Upper lobe of left lung (tissue), 6 donors: Measurements from ENCODE around the gene MAP2K7. TPM values are rescaled to one million over a fixed set of nuclear protein-coding genes. Genes with fewer than 3 reads are reported as not detected.
"Not testable (repeated sequence)": the region's sequence is repeated elsewhere in the genome, so short reads cannot be mapped to it uniquely, and the experiment has no call there.

ENCODE experiments used
- ATAC-seq, 2 donors: fragments of 200-7000 bp; cut with Tn5 transposase; one replicate each; pipeline ENCODE4 v1.9.1; 2022; ENCODE audit warnings: mild to moderate bottlenecking in 2 of 2, moderate library complexity in 2 of 2; ENCODE audit not compliant: low FRiP score in 2 of 2
- DNase-seq, 2 donors: peaks; one replicate each; pipeline ENCODE4 v3.0.0-alpha.2; 2019 to 2020
- H3K27ac ChIP-seq, 4 donors: fragments of 200-600 bp; sonication (generic); one replicate each; pipeline ENCODE4 v1.5.1; 2016 to 2019
- H3K27me3 ChIP-seq, 4 donors: fragments of 200-600 bp; sonication (generic); one replicate each; pipeline ENCODE4 v1.5.1; 2017 to 2019
- H3K36me3 ChIP-seq, 4 donors: fragments of 200-600 bp; sonication (generic); one replicate each; pipeline ENCODE4 v1.5.1; 2016 to 2019
- H3K4me1 ChIP-seq, 4 donors: fragments of 200-600 bp; sonication (generic); one replicate each; pipeline ENCODE4 v1.5.1; 2018 to 2019
- H3K4me3 ChIP-seq, 4 donors: fragments of 200-600 bp; sonication (generic); one replicate each; pipeline ENCODE4 v1.5.1; 2017 to 2019; ENCODE audit warnings: mild to moderate bottlenecking in 2 of 4, moderate library complexity in 1 of 4
- H3K9me3 ChIP-seq, 4 donors: fragments of 200-600 bp; sonication (generic); one replicate each; pipeline ENCODE4 v1.5.1; 2018 to 2019
- CTCF ChIP-seq, 6 experiments: fragments of 450-650 bp in 4 of 6; fragments of 200-600 bp in 2 of 6; sonication (generic) in 2 of 6; IDR thresholded peaks; one replicate each; pipeline ENCODE4 v1.5.1; 2016 to 2019; ENCODE audit warnings: antibody characterized with exemption in 6 of 6
- EP300 ChIP-seq, 4 donors: sonication (generic); formaldehyde crosslinking; IDR thresholded peaks; one replicate each; pipeline ENCODE4 v1.5.1; 2017; ENCODE audit warnings: antibody characterized with exemption in 4 of 4, control low read depth in 2 of 4
- POLR2A ChIP-seq, 4 donors: fragments of 450-650 bp; IDR thresholded peaks; one replicate each; pipeline ENCODE4 v1.5.1; 2016 to 2017; ENCODE audit warnings: antibody characterized with exemption in 4 of 4, mild to moderate bottlenecking in 2 of 4
- POLR2AphosphoS5 ChIP-seq, 2 donors: sonication (generic); formaldehyde crosslinking; IDR thresholded peaks; one replicate each; pipeline ENCODE4 v1.5.1; 2017; ENCODE audit warnings: antibody characterized with exemption in 2 of 2
- WGBS, 2 donors: methylation state at CpG; one replicate each; pipeline ENCODE4 v1.1.5; 2017 to 2018; 5-methylcytosine and 5-hydroxymethylcytosine counted together
- total RNA-seq, 6 donors: library from RNA; depleted of rRNA in 4 of 6; stranded (reverse); fragments of >200 nt in 4 of 6; gene quantifications; one replicate each; pipeline versions ENCODE4 v1.1.0 to v1.2.1, GENCODE V29; 2016 to 2021
- donor health status: DM: no; HTN: no; CAD: no; lungs with moderate emphysema.
- donor health status: DM: no; HTN: yes; CAD: no; lungs with severe emphysema.

MAP2K7 gene
- total RNA-seq, 6 donors from 2014 or later = 21.1 to 61.8 (median 33.0) TPM

DNA sequence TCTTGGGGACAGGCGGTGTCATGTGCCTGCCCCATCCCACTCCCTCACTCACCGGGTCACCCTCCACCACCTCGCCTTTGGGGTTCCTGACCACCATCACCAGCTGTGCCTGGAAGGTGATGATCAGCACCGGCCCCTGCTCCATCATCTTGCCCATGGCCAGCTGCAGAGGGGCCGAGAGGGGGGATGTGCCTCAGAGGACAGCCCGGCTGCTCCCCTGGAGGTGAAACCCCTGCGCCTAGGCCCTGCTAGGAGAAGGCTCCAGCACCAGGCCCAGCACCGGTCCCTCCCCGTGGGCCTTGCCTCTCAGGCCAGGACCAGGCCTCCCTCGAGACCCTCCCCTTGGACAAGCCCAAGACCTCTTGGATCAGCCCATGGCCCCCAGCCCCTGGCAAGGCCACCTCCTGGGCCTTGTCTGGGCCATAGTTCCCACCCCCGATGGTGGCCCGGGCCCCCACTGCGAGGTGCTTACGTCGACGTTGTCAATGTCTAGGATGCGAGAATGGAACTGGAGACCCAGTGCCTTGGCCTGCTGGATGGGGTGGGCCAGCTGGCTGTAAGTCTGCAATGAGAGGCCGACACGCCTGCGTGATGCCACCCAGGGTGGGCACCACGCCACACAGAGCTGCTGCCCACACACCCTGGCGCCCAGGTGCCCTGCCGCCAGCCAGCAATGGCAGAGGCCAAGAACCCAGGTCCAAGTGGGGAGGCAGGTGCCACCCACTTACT, 24.1 kb downstream of the MAP2K7 start:
- H3K36me3 ChIP-seq = peaks cover 11 to 34% (median 30%) of the 10 kb centered on the region in 4 donors
- peaks cover 0 to 5% (median 0%) of the 10 kb centered on the region in 4 donors for H3K27me3 ChIP-seq
- TF ChIP-seq CTCF (IDR thresholded peaks at IDR 0.05) (no peak), EP300 (IDR thresholded peaks at IDR 0.05) (no peak)
- H3K9me3 ChIP-seq = no peaks in the 10 kb centered on the region
- WGBS, 2 donors = 90 to 100% methylated on average over 3 to 23 of the region's 23 CpGs
- peak overlapping the region in 3 of 4 donors; percentile 22 to 71 (median 54) for H3K27ac ChIP-seq
- no peak for ATAC-seq
- peaks cover 12 to 37% (median 20%) of the 10 kb centered on the region in 4 donors for H3K4me1 ChIP-seq
- DNase-seq = peak in 1 of 2 donors; percentile 81
- H3K4me3 ChIP-seq = no peak overlapping the region

GRCh38 chr19:7928334-7928706, 24.6 kb downstream of the MAP2K7 start:
- Histone ChIP-seq H3K4me3 (no peak overlapping the region), H3K4me1 (peaks cover 12 to 37% (median 20%) of the 10 kb centered on the region in 4 donors), H3K27ac (peak overlapping the region; percentile 22 to 71 (median 42)), H3K36me3 (peaks cover 17 to 37% (median 30%) of the 10 kb centered on the region in 4 donors), H3K27me3 (peaks cover 0 to 5% (median 0%) of the 10 kb centered on the region in 4 donors), H3K9me3 (no peaks in the 10 kb centered on the region)
- DNase-seq (no peak), ATAC-seq (no peak)
- TF ChIP-seq POLR2AphosphoS5 (IDR thresholded peaks at IDR 0.05) (no peak), CTCF (IDR thresholded peaks at IDR 0.05) (no peak), POLR2A (IDR thresholded peaks at IDR 0.05) (no peak)
- WGBS, 2 donors = 76 to 77% methylated on average over 9 of the region's 9 CpGs

DNA sequence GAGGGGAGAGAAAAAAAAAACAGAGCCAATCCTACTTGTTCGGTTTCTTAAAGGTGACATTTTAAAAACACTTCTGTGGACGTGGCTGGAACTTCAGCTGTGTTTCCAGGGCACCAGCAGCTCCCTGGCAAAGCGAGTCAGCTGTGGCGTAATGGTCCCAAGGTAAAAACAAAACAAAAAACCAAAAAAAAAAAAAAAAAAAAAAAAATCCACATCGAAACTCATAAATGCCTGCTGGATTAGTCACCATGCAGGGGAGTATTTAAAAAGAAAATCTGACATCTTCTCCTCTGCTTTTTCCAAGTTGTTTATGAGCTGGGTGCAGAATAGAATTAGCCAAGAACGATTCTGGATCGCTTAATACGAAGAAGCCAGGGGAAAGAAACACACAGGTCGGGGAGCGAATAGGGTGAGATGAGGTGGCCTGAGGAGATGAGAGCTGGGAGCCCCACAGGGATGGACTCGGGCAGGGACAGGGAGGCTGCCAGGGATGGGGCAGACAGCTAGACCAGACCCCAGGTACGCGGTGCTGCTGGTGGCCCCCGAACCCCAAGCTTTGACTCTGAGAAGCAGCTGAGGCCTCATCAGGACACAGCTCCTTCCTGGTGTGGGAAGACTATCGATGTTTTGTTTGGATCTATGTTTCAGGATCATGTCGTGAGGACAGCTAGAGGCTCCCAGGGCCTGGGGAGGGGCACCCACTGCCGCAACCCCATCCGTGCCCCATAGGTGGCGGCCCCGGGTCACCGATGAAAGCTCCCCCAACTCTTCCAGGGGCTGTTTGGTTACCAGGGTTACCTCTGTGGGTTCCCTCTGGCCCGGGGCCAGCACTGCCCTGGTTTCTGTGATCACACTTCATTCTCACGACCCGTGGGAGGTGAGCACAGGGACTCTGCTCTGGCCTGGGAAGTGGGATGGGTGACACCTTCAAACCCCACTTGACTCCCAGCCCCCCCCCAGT, 25.3 kb downstream of the MAP2K7 start:
- WGBS, 2 donors = 68 to 80% methylated on average over 14 to 24 of the region's 24 CpGs
- peak in 1 of 2 donors; percentile 35 for ATAC-seq
- peaks cover 22 to 44% (median 36%) of the 10 kb centered on the region in 4 donors for H3K36me3 ChIP-seq

GRCh38 chr19:7930030-7930429, 26.4 kb downstream of the MAP2K7 start:
- not testable (repeated sequence) for H3K27me3 ChIP-seq, H3K4me3 ChIP-seq, ATAC-seq, H3K9me3 ChIP-seq, DNase-seq
- Histone ChIP-seq H3K27ac (peak overlapping the region in 1 of 4 donors; percentile 28), H3K4me1 (peaks cover 9 to 30% (median 14%) of the 10 kb centered on the region in 4 donors), H3K36me3 (peaks cover 28 to 55% (median 46%) of the 10 kb centered on the region in 4 donors)
- 88 to 90% methylated on average over 11 of the region's 11 CpGs for WGBS, 2 donors

More for the DNA sequence above, 25.3 kb downstream of the MAP2K7 start:
- DNase-seq = peak in 1 of 2 donors; percentile 85
- H3K4me1 ChIP-seq = peaks cover 12 to 37% (median 20%) of the 10 kb centered on the region in 4 donors
- peaks cover 0 to 5% (median 0%) of the 10 kb centered on the region in 4 donors for H3K27me3 ChIP-seq
- no peaks in the 10 kb centered on the region for H3K9me3 ChIP-seq
- TF ChIP-seq CTCF (IDR thresholded peaks at IDR 0.05) (peak in 3 of 6 experiments; percentile 24 to 27 (median 25)), EP300 (IDR thresholded peaks at IDR 0.05) (no peak)
- H3K4me3 ChIP-seq = no peak overlapping the region
- peak overlapping the region; percentile 30 to 71 (median 56) for H3K27ac ChIP-seq

DNA sequence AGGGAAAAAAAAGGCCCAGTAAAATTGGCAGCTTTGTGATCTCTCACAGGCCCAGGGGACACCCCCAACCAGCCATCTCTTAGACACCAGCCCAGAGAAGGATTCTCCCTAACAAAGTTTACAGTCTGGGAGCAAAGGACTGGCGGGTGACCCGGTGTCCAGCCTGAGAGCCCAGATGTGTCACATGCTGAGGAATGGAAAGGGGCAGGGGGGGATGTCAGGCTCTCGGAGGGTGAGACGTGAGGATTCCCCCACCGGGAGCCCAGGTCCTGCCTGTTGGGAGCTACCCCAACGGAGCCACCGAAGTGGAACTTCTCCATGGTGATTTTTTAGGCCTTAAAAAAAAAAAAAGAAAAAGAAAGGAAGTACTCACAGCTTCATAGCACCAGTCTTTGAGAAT, 27.1 kb downstream of the MAP2K7 start:
- WGBS, 2 donors = 72 to 78% methylated on average over 7 of the region's 7 CpGs
- Histone ChIP-seq H3K4me1 (peaks cover 5 to 23% (median 8%) of the 10 kb centered on the region in 4 donors), H3K27me3 (peaks cover 0 to under 1% (median 0%) of the 10 kb centered on the region in 4 donors), H3K36me3 (peaks cover 30 to 62% (median 52%) of the 10 kb centered on the region in 4 donors), H3K4me3 (no peak overlapping the region), H3K27ac (peak overlapping the region in 3 of 4 donors; percentile 18 to 55 (median 28)), H3K9me3 (no peaks in the 10 kb centered on the region)
- ATAC-seq (no peak), DNase-seq (no peak)
- TF ChIP-seq POLR2AphosphoS5 (IDR thresholded peaks at IDR 0.05) = no peak
- no peak for TF ChIP-seq POLR2A (IDR thresholded peaks at IDR 0.05)
- no peak for TF ChIP-seq CTCF (IDR thresholded peaks at IDR 0.05)
- no peak for TF ChIP-seq EP300 (IDR thresholded peaks at IDR 0.05)
